GM18907 (cell line): Measurements from ENCODE around the gene CKAP2.
A peak's percentile ranks its signal among the peaks of the same experiment; 100 is the strongest.
"Not testable (repeated sequence)": the region's sequence is repeated elsewhere in the genome, so short reads cannot be mapped to it uniquely, and the experiment has no call there.

ENCODE experiments used
- ATAC-seq: cut with Tn5 transposase; IDR thresholded peaks from one replicate; pipeline ENCODE4 v1.9.1; 2021; ENCODE audit warnings: mild to moderate bottlenecking, moderate library complexity; ENCODE audit not compliant: unreplicated experiment

CKAP2 gene

GRCh38 chr13:52451135-52451804 lies 4.0 kb upstream of the CKAP2 start:
- ATAC-seq = no peak

- ATAC-seq = no peak
Observed at GRCh38 chr13:52452470-52452869, 2.8 kb upstream of the CKAP2 start.

GRCh38 chr13:52454459-52454819 lies 839 bp upstream of the CKAP2 start:
- ATAC-seq = peak; percentile 26

GRCh38 chr13:52455677-52456041 lies 381 bp downstream of the CKAP2 start:
- peak; percentile 41 for ATAC-seq

- ATAC-seq = no peak
Observed at GRCh38 chr13:52459668-52460067, 4.4 kb downstream of the CKAP2 start.

- ATAC-seq = no peak
Observed at GRCh38 chr13:52461265-52461664, 6.0 kb downstream of the CKAP2 start.

- ATAC-seq = no peak
Observed at GRCh38 chr13:52463526-52463925, 8.2 kb downstream of the CKAP2 start.

- not testable (repeated sequence) for ATAC-seq
Observed at GRCh38 chr13:52468487-52468886, 13.2 kb downstream of the CKAP2 start.

- not testable (repeated sequence) for ATAC-seq
Observed at GRCh38 chr13:52480677-52481428, 25.6 kb downstream of the CKAP2 start.

- ATAC-seq = not testable (repeated sequence)
Observed at GRCh38 chr13:52487078-52487477, 31.8 kb downstream of the CKAP2 start.

GRCh38 chr13:52488763-52489162 lies 33.5 kb downstream of the CKAP2 start:
- not testable (repeated sequence) for ATAC-seq

GRCh38 chr13:52491015-52491414 lies 35.7 kb downstream of the CKAP2 start:
- not testable (repeated sequence) for ATAC-seq

GRCh38 chr13:52494241-52494640 lies 39.0 kb downstream of the CKAP2 start:
- not testable (repeated sequence) for ATAC-seq

- ATAC-seq = peak; percentile 71
Observed at GRCh38 chr13:52497979-52498378, 42.7 kb downstream of the CKAP2 start.

- ATAC-seq = not testable (repeated sequence)
Observed at GRCh38 chr13:52502277-52502676, 47.0 kb downstream of the CKAP2 start.

GRCh38 chr13:52505843-52506242 lies 50.6 kb downstream of the CKAP2 start:
- ATAC-seq = not testable (repeated sequence)

- not testable (repeated sequence) for ATAC-seq
Observed at GRCh38 chr13:52509532-52509931, 54.3 kb downstream of the CKAP2 start.

- ATAC-seq = not testable (repeated sequence)
Observed at GRCh38 chr13:52510221-52510797, 55.0 kb downstream of the CKAP2 start.

GRCh38 chr13:52511598-52511997 lies 56.3 kb downstream of the CKAP2 start:
- ATAC-seq = not testable (repeated sequence)

- ATAC-seq = not testable (repeated sequence)
Observed at GRCh38 chr13:52513957-52514596, 58.8 kb downstream of the CKAP2 start.

- ATAC-seq = not testable (repeated sequence)
Observed at GRCh38 chr13:52523323-52523722, 68.0 kb downstream of the CKAP2 start.
